ENCODE measurements around the gene PMPCA.

Gene PMPCA

GRCh38 chr9:136439481-136440408 is 29.3 kb downstream of the PMPCA start, which contains the start of gene INPP5E:
TSS of gene INPP5E (minus strand) at chr9:136439845. CDS start at chr9:136439419, 426 bp downstream.
- Histone ChIP-seq H4K20me1 (ENCODE audit: low read depth, low read length) (no peaks in the 10 kb centered on the region), H3F3A (ENCODE audit: insufficient read depth) (peaks cover 10% of the 10 kb centered on the region), H3K9me3 (ENCODE audit: insufficient read depth, low read length) (no peaks in the 10 kb centered on the region), H2AFZ (ENCODE audit: low read depth, low read length, severe bottlenecking) (peak within 1 kb of the TSS; percentile 74), H3K4me3 (ENCODE audit: insufficient read depth, low read length, poor library complexity, severe bottlenecking) (peak within 1 kb of the TSS; percentile 88), H3K36me3 (ENCODE audit: low read length) (no peaks in the 10 kb centered on the region), H3K9me2 (replicated peaks; ENCODE audit: insufficient read depth, low read length) (no peaks in the 10 kb centered on the region), H3K27me3 (ENCODE audit: low read length) (no peaks in the 10 kb centered on the region), H3K27ac (ENCODE audit: low read depth, low read length) (peak within 1 kb of the TSS; percentile 52), H3K79me2 (ENCODE audit: insufficient read depth, low read length) (peaks cover 22% of the 10 kb centered on the region), H3K4me2 (ENCODE audit: low read depth, low read length, poor library complexity, severe bottlenecking) (peak within 1 kb of the TSS; percentile 73), H3K9ac (ENCODE audit: low read length) (peak within 1 kb of the TSS; percentile 93)
- TF ChIP-seq EZH2phosphoT487 (conservative IDR thresholded peaks at IDR 0.05; ENCODE audit: low read length) (no peak), CTCF (IDR thresholded peaks at IDR 0.05; ENCODE audit: insufficient read depth, low read length, poor library complexity, severe bottlenecking) (no peak)

- Histone ChIP-seq H3K27ac (ENCODE audit: low read depth, low read length) (no peak overlapping the region), H3K9ac (ENCODE audit: low read length) (no peak overlapping the region), H3K9me3 (ENCODE audit: insufficient read depth, low read length) (no peaks in the 10 kb centered on the region), H2AFZ (ENCODE audit: low read depth, low read length, severe bottlenecking) (no peak overlapping the region), H3F3A (ENCODE audit: insufficient read depth) (peaks cover 10% of the 10 kb centered on the region), H3K9me2 (replicated peaks; ENCODE audit: insufficient read depth, low read length) (no peaks in the 10 kb centered on the region), H3K27me3 (ENCODE audit: low read length) (no peaks in the 10 kb centered on the region), H3K4me3 (ENCODE audit: insufficient read depth, low read length, poor library complexity, severe bottlenecking) (no peak overlapping the region), H4K20me1 (ENCODE audit: low read depth, low read length) (no peaks in the 10 kb centered on the region), H3K4me2 (ENCODE audit: low read depth, low read length, poor library complexity, severe bottlenecking) (no peak overlapping the region), H3K79me2 (ENCODE audit: insufficient read depth, low read length) (peaks cover 22% of the 10 kb centered on the region), H3K36me3 (ENCODE audit: low read length) (no peaks in the 10 kb centered on the region)
- TF ChIP-seq EZH2phosphoT487 (conservative IDR thresholded peaks at IDR 0.05; ENCODE audit: low read length) (no peak), CTCF (IDR thresholded peaks at IDR 0.05; ENCODE audit: insufficient read depth, low read length, poor library complexity, severe bottlenecking) (no peak)
Measured at GRCh38 chr9:136441191-136441680, 30.8 kb downstream of the PMPCA start.

GRCh38 chr9:136441681-136442245 is 31.3 kb downstream of the PMPCA start:
- no peaks in the 10 kb centered on the region for H4K20me1 ChIP-seq (ENCODE audit: low read depth, low read length)

More at GRCh38 chr9:136441681-136442245, 31.3 kb downstream of the PMPCA start:
- no peak overlapping the region for H3K27ac ChIP-seq (ENCODE audit: low read depth, low read length)
- H3K27me3 ChIP-seq (ENCODE audit: low read length): no peaks in the 10 kb centered on the region
- no peak overlapping the region for H3K4me3 ChIP-seq (ENCODE audit: insufficient read depth, low read length, poor library complexity, severe bottlenecking)
- H2AFZ ChIP-seq (ENCODE audit: low read depth, low read length, severe bottlenecking): no peak overlapping the region
- H3K9ac ChIP-seq (ENCODE audit: low read length): no peak overlapping the region
- no peaks in the 10 kb centered on the region for H3K9me3 ChIP-seq (ENCODE audit: insufficient read depth, low read length)
- H3K79me2 ChIP-seq (ENCODE audit: insufficient read depth, low read length): peaks cover 18% of the 10 kb centered on the region
- TF ChIP-seq EZH2phosphoT487 (conservative IDR thresholded peaks at IDR 0.05; ENCODE audit: low read length) (no peak), CTCF (IDR thresholded peaks at IDR 0.05; ENCODE audit: insufficient read depth, low read length, poor library complexity, severe bottlenecking) (no peak)
- H3F3A ChIP-seq (ENCODE audit: insufficient read depth): peaks cover 10% of the 10 kb centered on the region
- no peaks in the 10 kb centered on the region for H3K9me2 ChIP-seq (replicated peaks; ENCODE audit: insufficient read depth, low read length)
- no peak overlapping the region for H3K4me2 ChIP-seq (ENCODE audit: low read depth, low read length, poor library complexity, severe bottlenecking)
- H3K36me3 ChIP-seq (ENCODE audit: low read length): no peaks in the 10 kb centered on the region

Measured in SU-DHL-6 (cell line).